Effector memory CD4-positive, alpha-beta T cell (primary cell): Measurements from ENCODE around the gene DHRS7C.

Source experiments
- DNase-seq, 3 donors: peaks; one replicate each; pipeline ENCODE4 v3.0.0-alpha.2; 2020
- H3K27ac ChIP-seq: 2 replicates; pipeline ENCODE4 v1.7.0; 2013; ENCODE audit warnings: mild to moderate bottlenecking, low read length, moderate library complexity; ENCODE audit not compliant: insufficient read depth, poor library complexity, severe bottlenecking
- H3K27me3 ChIP-seq: replicated peaks from 2 replicates; pipeline ENCODE4 v1.7.0; 2013; ENCODE audit warnings: mild to moderate bottlenecking, low read length; ENCODE audit not compliant: insufficient read depth, control insufficient read depth, poor library complexity, severe bottlenecking
- H3K36me3 ChIP-seq: 2 replicates; pipeline ENCODE4 v1.7.0; 2013; ENCODE audit warnings: mild to moderate bottlenecking, low read length, moderate library complexity; ENCODE audit not compliant: control insufficient read depth, insufficient read depth
- H3K4me1 ChIP-seq: 2 replicates; pipeline ENCODE4 v1.7.0; 2013; ENCODE audit warnings: low read length, mild to moderate bottlenecking; ENCODE audit not compliant: control insufficient read depth, insufficient read depth, poor library complexity, severe bottlenecking
- H3K4me3 ChIP-seq: 2 replicates; pipeline ENCODE4 v1.7.0; 2013; ENCODE audit warnings: low read length, low read depth, mild to moderate bottlenecking; ENCODE audit not compliant: insufficient read depth, poor library complexity, severe bottlenecking
- H3K9me3 ChIP-seq: 2 replicates; pipeline ENCODE4 v1.7.0; 2013; ENCODE audit warnings: mild to moderate bottlenecking, low read length, moderate library complexity; ENCODE audit not compliant: control insufficient read depth

The DHRS7C gene

DNA sequence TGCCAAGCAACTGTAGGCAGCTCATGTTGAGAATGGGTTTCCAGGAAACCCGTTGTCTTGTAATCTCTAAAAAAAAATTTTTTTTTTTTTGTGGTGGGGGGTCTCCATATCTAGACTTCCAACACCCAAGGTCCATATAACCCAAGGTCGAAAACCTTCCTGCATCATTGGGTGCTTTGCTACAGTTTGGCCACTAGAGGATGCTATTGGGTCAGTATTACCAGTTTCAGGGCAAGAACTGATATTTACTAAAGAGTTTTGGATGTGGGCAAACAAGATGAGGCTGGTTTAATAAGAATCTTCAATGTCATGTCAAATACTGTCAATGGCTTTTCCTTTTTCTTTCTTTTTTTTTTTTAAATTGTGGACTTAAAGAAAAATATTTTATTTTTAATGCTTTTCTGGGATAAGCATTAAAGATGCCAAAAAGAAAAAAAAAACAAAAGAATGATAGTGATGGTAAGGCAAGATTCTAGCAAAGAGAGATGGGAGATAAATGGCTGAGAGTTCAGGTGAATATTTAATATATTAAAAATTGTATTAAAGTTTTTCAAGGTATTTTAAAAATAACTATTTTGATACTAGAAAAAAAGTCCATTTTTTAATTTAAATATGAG lies 62.2 kb downstream of the DHRS7C start:
- H3K4me1 ChIP-seq: no peaks in the 10 kb centered on the region
- H3K27me3 ChIP-seq: peaks cover 4% of the 10 kb centered on the region
- DNase-seq: no peak
- H3K4me3 ChIP-seq: no peak overlapping the region
- no peaks in the 10 kb centered on the region for H3K36me3 ChIP-seq
- no peak overlapping the region for H3K27ac ChIP-seq
- H3K9me3 ChIP-seq: no peaks in the 10 kb centered on the region

DNA sequence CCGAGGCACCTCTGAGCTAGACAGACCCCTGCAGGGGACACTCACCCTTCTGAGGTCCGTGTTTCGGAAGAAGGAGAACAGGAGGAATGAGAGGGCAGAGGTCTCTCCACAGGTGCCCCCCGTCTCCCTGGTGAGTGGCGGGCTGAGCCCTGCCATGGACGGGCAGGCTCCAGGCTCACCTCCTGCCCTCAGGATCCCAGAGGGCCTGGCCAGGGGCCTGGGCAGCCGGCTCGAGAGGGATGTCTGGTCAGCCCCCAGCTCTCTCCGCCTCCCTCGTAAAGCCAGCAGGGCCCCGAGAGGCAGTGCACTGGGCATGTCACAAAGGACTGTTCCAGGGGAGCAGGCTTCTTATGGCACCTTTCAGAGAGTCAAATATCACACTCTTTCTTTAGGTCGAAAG lies 62.8 kb downstream of the DHRS7C start:
- Histone ChIP-seq H3K36me3 (no peaks in the 10 kb centered on the region), H3K4me1 (no peaks in the 10 kb centered on the region), H3K9me3 (no peaks in the 10 kb centered on the region), H3K27ac (no peak overlapping the region), H3K4me3 (no peak overlapping the region), H3K27me3 (peaks cover 4% of the 10 kb centered on the region)
- no peak for DNase-seq

DNA sequence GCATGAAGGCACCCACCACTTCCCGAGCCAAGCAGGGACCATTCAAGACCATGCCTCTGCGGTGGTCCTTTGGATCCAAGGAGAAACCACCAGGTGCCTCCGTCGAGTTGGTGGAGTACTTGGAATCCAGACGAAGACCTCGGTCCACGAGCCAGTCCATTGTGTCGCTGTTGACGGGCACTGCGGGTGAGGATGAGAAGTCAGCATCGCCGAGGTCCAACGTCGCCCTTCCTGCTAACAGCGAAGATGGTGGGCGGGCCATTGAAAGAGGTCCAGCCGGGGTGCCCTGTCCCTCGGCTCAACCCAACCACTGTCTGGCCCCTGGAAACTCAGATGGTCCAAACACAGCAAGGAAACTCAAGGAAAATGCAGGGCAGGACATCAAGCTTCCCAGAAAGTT lies 63.4 kb downstream of the DHRS7C start:
- DNase-seq: no peak
- H3K36me3 ChIP-seq: no peaks in the 10 kb centered on the region
- peaks cover 4% of the 10 kb centered on the region for H3K27me3 ChIP-seq
- H3K4me3 ChIP-seq: no peak overlapping the region
- H3K9me3 ChIP-seq: no peaks in the 10 kb centered on the region
- H3K27ac ChIP-seq: no peak overlapping the region
- no peaks in the 10 kb centered on the region for H3K4me1 ChIP-seq

DNA sequence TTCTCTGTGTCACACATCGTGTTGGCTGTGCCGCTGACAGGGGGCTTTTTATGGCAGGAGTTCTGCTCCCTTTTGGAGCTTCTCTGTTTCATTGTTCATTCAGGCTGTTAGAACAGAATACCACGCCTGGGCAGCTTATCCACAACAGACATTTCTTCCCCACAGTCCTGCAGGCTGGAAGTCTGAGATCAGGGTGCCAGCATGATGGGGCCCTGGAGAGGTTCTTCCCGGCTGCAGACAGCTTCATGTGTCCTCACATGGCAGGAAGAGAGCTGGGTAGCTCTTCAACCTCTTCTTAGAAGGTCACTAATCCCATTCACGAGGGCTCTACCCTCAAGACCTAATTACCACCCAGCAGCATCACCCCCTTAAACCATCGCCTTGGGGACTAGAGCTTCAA lies 65.1 kb downstream of the DHRS7C start:
- Histone ChIP-seq H3K9me3 (no peaks in the 10 kb centered on the region), H3K27me3 (peaks cover 4% of the 10 kb centered on the region), H3K4me3 (no peak overlapping the region), H3K4me1 (no peaks in the 10 kb centered on the region), H3K36me3 (no peaks in the 10 kb centered on the region), H3K27ac (no peak overlapping the region)
- no peak for DNase-seq

DNA sequence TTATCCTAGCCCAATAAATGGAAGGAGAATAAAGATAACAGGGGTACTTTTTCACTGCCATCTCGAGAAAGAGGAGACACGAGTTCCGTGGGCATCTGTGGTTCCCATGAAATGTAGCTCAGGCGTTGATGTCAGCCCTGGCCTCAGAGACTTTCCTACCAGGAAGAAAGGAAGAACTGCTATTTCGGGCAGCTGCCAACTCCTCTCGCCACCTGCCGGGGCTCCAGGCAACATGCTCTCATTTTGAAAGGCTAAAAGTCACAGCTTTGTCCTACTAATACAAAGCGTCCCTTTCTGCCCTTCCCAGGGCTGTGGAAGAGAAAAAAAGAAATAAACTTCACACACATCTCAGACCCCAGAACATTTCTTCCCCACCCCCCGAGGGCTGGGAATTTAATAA lies 65.8 kb downstream of the DHRS7C start:
- Histone ChIP-seq H3K27ac (no peak overlapping the region), H3K4me3 (no peak overlapping the region)
- DNase-seq: no peak

More for the DNA sequence above, 65.8 kb downstream of the DHRS7C start:
- Histone ChIP-seq H3K36me3 (no peaks in the 10 kb centered on the region), H3K4me1 (no peaks in the 10 kb centered on the region), H3K9me3 (no peaks in the 10 kb centered on the region), H3K27me3 (peaks cover 4% of the 10 kb centered on the region)
